ENCODE data around the gene ALDH8A1. TPM values are rescaled to one million over a fixed set of nuclear protein-coding genes. Genes with fewer than 3 reads are reported as not detected.

ALDH8A1 gene
- total and polyA plus RNA-seq, 2 of the 8 experiments (the other 6 are each of a cell fraction or from before 2014, with no cell fraction given) = 0.08 to 0.28 TPM

GRCh38 chr6:134880487-134881190 is 69.3 kb downstream of the ALDH8A1 start:
- no peak overlapping the region for H3K4me3 ChIP-seq (ENCODE audit: extremely low read depth in 1 of 4, insufficient read depth in 2 of 4, low read depth in 3 of 4, low read length in 4 of 4)
- 94% methylated on average over 5 of the region's 5 CpGs; no CpG with 5 or more reads in 1 of the 2 experiments for WGBS, 2 experiments (ENCODE audit: extremely low coverage in 1 of 2, insufficient coverage in 1 of 2, insufficient read length in 1 of 2, insufficient replicate concordance in 2 of 2, low coverage in 1 of 2, low lambda C conversion rate in 2 of 2, missing lambda C conversion rate in 1 of 2)
- no peak overlapping the region for H4K5ac ChIP-seq (ENCODE audit: insufficient read length, low read depth, low read length)
- no peak overlapping the region for H3K4ac ChIP-seq (replicated peaks; ENCODE audit: insufficient read length, low read depth, low read length)
- FAIRE-seq (no peak), DNase-seq (ENCODE audit: low read depth in 1 of 2, low spot score in 2 of 2) (no peak)
- ChIA-PET CTCF (ENCODE audit: partially characterized antibody) (interaction anchor here (0.7 to 2.8 kb wide), 9 partner anchors 8 to 723 kb away, joined by 3 to 23 read pairs (median 3); no protein-coding TSS in a partner anchor), POLR2A (ENCODE audit: partially characterized antibody) (no interaction called here)
- no peak overlapping the region for H3K18ac ChIP-seq (ENCODE audit: extremely low read depth, low read length)
- no peak overlapping the region for H4K91ac ChIP-seq (replicated peaks; ENCODE audit: insufficient read length, low read length)
- no peak overlapping the region for H2AFZ ChIP-seq (ENCODE audit: low read length)
- H3K23me2 ChIP-seq (ENCODE audit: low read depth, low read length) = peaks cover 3% of the 10 kb centered on the region; the same call in 1 of the 2 replicates
- H2AK5ac ChIP-seq (ENCODE audit: low read depth, low read length) = no peak overlapping the region
- no peak overlapping the region for H2BK120ac ChIP-seq (replicated peaks; ENCODE audit: low read depth, low read length)
- H3K14ac ChIP-seq (ENCODE audit: insufficient read length) = no peak overlapping the region
- H3K56ac ChIP-seq (replicated peaks; ENCODE audit: insufficient read length, low read depth, low read length) = no peak overlapping the region
- no peak overlapping the region for H3K23ac ChIP-seq (ENCODE audit: insufficient read length)
- H3K79me1 ChIP-seq (ENCODE audit: low read depth, low read length) = no peaks in the 10 kb centered on the region
- no peaks in the 10 kb centered on the region for H3K79me2 ChIP-seq (ENCODE audit: control insufficient read depth in 1 of 2, insufficient read depth in 2 of 2, low read length in 2 of 2)
- no peak overlapping the region for H4K8ac ChIP-seq (ENCODE audit: extremely low read depth, insufficient read depth, low read length)
- no peak overlapping the region for H3K27ac ChIP-seq (ENCODE audit: low read depth, low read length)
- H3K9me3 ChIP-seq (ENCODE audit: insufficient read depth in 2 of 2, low read depth in 1 of 2, low read length in 1 of 2) = peaks cover 3 to 5% of the 10 kb centered on the region in 2 experiments; a peak in 2 of 4 replicates
- no peak overlapping the region for H2BK20ac ChIP-seq (ENCODE audit: low read length)
- no peak overlapping the region for H2BK12ac ChIP-seq (ENCODE audit: low read depth, low read length)
- no peak overlapping the region for H3K4me2 ChIP-seq (ENCODE audit: insufficient read depth in 1 of 2, low read depth in 2 of 2, low read length in 2 of 2)
- no peaks in the 10 kb centered on the region for H3K27me3 ChIP-seq (replicated peaks in 1 of 4; ENCODE audit: control insufficient read depth in 3 of 4, extremely low read depth in 1 of 4, insufficient read depth in 3 of 4, low read length in 3 of 4)
- no peak overlapping the region for H3K9ac ChIP-seq (replicated peaks in 1 of 4; ENCODE audit: extremely low read depth in 1 of 4, low read depth in 3 of 4, low read length in 3 of 4)
- H4K20me1 ChIP-seq (replicated peaks in 1 of 2; ENCODE audit: control insufficient read depth in 1 of 2, insufficient read depth in 2 of 2, low read length in 2 of 2) = no peaks in the 10 kb centered on the region
- H2BK15ac ChIP-seq (ENCODE audit: low read length) = no peak overlapping the region
- no peaks in the 10 kb centered on the region for H3K4me1 ChIP-seq (replicated peaks in 1 of 4; ENCODE audit: control insufficient read depth in 3 of 4, insufficient read depth in 4 of 4, low read length in 3 of 4)
- TF ChIP-seq BACH1 (IDR thresholded peaks at IDR 0.05; ENCODE audit: low read length) (no peak), TEAD4 (IDR thresholded peaks at IDR 0.05; ENCODE audit: low read depth, low read length) (no peak)
- H2BK5ac ChIP-seq (ENCODE audit: low read depth, low read length) = no peak overlapping the region
- H3K36me3 ChIP-seq (ENCODE audit: control insufficient read depth in 2 of 4, insufficient read depth in 4 of 4, low read length in 3 of 4) = no peaks in the 10 kb centered on the region
